NCI-H774 (cell line): ENCODE results near the gene FTCDNL1.

Experiments used
- DNase-seq: peaks from one replicate; lab custom pipeline; 2025; lab: John Stamatoyannopoulos, UW

Gene FTCDNL1

GRCh38 chr2:199742884-199743283, 108.1 kb downstream of the FTCDNL1 start:
- DNase-seq = no peak

DNA sequence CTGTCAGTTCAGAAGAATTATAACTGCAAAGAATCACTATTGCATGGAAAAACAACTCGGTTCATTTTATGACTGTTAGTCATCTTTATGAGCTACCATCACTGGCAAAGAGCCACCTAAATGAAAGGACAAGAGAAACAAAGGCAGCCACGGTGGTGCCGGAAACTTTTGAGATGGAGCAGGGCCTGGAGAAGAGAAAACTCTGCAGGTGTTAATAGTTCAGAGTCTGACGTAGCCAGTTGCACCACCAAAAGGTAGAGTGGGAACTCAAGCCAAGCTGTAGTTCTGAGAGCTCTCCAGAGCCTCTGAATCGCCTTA, 110.9 kb downstream of the FTCDNL1 start:
- no peak for DNase-seq

DNA sequence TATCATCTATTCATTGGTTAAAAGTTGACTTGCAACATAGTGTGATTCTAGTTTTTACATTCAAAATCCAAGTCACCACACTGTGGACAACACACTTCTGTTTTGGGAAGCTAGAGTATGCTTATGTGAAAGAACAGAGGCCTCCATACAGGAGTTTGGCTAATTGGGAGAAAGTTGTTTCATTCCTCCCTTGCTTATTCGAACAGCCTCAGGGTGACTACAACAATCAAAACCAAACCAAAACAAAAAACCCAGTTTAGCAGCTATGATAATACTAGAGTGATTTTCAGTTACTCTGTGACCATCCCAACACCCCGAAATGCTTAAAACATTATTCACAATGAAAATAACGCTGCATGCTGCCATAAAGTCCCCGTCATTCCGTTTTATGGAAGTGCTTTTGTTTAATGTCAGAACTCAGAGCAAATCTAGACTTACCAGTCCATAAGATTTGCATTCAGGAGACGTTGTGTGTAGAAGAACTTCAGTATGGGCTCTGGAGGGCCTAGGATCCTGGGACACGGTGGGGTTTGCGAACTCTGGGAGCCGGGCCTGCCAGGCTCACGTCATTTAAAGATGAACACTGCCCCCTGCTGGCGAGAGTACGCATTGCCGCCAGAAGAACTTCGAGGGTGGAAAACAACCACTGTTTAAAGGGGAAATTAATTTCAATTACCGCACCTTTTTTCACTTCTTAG, 111.4 kb downstream of the FTCDNL1 start:
- DNase-seq = peak; percentile 30

- no peak for DNase-seq
Observed at GRCh38 chr2:199738727-199739412, 112.1 kb downstream of the FTCDNL1 start.

- no peak for DNase-seq
Observed at GRCh38 chr2:199734651-199735050, 116.3 kb downstream of the FTCDNL1 start.

DNA sequence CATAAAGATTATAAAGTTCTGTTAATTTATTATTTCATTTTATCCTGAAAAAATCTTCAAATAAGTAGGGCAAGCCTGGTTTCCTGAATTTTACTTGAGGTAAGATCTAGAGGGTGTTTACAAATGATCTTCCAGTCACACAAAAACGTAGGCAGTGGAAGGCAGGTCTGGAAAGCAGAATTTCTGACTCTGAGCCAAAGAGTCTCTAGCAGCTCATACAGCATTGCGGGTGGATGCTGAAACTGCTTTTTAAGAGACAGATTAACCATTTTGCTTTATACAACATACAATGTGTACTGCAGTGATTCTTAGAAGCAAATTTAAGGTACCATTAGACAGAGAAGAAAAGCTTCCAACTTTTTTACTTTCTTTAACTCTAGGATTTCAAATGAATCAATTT, 117.0 kb downstream of the FTCDNL1 start:
- DNase-seq = no peak

- no peak for DNase-seq
Observed at GRCh38 chr2:199727801-199728200, 123.2 kb downstream of the FTCDNL1 start.

GRCh38 chr2:199727306-199727705, 123.7 kb downstream of the FTCDNL1 start:
- DNase-seq = no peak

- no peak for DNase-seq
Observed at GRCh38 chr2:199718074-199718473, 132.9 kb downstream of the FTCDNL1 start.

DNA sequence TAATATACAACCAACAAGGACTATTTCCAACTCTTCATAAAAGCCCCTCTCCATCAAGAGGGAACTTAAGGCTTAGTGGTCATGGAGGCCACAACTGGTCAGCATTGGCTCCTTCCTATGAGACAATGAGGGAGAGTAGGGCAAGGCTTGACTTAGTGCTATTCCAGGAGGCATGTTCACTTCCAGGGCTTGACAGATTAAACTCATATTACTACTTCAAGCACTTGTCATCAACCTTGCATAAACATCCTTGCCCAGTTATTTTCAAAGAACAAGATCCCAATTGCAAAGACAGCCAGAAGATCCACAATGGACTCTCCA, 133.4 kb downstream of the FTCDNL1 start:
- no peak for DNase-seq

GRCh38 chr2:199716807-199717586, 134.0 kb downstream of the FTCDNL1 start:
- peak; percentile 0 for DNase-seq

DNA sequence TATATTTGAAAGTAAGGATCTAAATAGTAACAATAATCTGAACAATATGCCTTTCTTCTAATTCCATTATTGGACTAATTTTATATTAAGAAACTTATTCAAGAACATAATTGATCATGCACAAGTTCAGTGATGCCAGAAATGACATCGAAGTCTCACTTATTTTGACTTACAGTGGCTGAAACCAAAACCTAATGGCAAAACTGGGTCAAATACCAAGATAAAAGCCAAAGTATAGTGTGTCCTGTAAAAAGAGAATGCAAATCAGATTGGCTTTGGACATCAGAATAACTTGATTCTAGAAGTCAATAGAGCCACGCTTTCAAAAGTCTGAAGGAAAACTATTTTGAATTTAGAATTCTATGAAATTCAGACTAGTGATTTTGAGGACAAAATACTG, 137.2 kb downstream of the FTCDNL1 start:
- DNase-seq = no peak

DNA sequence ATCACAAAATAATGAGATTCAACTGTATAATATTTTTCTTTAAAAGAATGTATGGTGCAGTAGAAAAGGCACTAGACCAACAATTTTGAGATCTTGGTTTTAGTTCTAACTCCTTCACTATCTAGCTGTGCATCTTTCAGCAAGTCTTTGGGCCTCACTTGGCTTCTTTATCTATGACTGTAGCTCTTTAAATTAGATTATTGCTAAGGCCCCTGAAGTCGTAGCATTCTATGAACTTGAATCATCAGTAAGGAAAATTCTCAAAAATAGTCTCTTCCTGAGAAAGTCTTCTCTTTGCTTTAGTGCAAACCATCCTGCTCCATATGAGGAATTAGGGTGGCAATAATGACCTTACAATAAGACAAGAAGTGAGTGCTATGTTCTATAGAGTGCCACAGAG, 140.4 kb downstream of the FTCDNL1 start:
- DNase-seq = no peak
